ENCODE measurements around the gene EED.

EED gene

DNA sequence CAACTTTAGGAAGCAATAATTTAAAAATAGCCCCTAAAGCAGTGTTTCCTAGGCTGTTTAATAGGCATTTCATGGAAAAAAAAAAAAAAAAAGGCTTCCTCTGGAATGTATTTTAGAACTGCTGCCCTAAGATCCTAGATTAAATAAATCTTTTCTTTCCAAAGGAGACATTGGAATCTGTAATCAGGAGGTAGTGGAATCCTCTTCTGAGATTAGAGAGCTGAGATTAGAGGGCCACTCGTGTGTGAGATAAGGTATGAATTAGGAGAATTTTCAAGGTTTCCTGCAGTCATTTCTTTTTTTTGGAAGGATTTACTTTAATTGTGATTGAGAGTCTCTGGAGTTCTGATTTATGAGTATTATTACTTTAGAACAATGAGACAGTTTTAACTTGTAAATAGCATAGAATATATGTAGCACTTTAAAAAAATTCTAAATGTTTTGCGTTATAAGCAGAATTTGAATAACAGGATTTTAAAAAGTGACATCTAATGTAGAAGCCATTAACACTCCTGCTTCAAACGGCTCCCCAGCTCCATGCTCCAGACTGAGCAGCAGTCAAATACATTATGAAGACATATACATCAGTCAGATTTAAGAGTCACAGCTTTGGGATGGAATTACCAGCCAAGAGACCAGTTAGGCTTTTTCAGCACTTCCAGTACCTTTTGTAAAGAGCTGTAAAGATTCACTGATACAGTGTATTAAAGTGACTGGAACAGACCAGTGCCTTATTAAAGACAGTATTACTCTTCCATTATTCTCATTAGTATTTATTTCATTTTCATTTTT is 5.0 kb downstream of the EED start:
- no peaks in the 10 kb centered on the region; the same call in none of the 2 replicates for H3K4me1 ChIP-seq
- H3K27me3 ChIP-seq: no peaks in the 10 kb centered on the region
- no peaks in the 10 kb centered on the region for H3K9me3 ChIP-seq
- TF ChIP-seq, protein P1, sequence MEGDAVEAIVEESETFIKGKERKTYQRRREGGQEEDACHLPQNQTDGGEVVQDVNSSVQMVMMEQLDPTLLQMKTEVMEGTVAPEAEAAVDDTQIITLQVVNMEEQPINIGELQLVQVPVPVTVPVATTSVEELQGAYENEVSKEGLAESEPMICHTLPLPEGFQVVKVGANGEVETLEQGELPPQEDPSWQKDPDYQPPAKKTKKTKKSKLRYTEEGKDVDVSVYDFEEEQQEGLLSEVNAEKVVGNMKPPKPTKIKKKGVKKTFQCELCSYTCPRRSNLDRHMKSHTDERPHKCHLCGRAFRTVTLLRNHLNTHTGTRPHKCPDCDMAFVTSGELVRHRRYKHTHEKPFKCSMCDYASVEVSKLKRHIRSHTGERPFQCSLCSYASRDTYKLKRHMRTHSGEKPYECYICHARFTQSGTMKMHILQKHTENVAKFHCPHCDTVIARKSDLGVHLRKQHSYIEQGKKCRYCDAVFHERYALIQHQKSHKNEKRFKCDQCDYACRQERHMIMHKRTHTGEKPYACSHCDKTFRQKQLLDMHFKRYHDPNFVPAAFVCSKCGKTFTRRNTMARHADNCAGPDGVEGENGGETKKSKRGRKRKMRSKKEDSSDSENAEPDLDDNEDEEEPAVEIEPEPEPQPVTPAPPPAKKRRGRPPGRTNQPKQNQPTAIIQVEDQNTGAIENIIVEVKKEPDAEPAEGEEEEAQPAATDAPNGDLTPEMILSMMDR (IDR thresholded peaks at IDR 0.05; ENCODE audit: low read depth, low read length): no peak
- peaks cover 4% of the 10 kb centered on the region for H3K36me3 ChIP-seq
- H3K4me3 ChIP-seq (ENCODE audit: low read depth, low read length): no peak overlapping the region
- no peak for DNase-seq

DNA sequence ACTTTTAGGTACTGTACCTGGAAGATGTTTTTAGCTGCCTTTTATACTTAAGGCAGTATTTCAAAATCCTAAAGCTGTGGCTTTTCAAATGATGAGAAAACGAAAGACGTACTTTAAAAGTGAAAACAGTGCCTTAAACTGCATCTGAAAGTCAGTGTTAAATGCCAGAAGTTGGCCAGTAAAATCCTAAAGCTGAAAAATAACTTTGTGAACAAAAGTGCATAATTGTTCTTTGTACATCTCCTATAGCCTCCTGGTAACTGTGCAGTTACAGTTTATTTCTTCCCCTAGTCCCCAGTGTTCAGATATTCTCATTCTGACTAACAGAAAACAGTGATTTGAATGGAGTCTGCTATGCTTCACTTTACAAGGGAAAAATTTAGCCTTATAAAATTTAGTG is 6.8 kb downstream of the EED start:
- Histone ChIP-seq H3K27me3 (no peaks in the 10 kb centered on the region), H3K9me3 (no peaks in the 10 kb centered on the region), H3K4me3 (ENCODE audit: low read depth, low read length) (no peak overlapping the region), H3K36me3 (peaks cover 4% of the 10 kb centered on the region), H3K4me1 (no peaks in the 10 kb centered on the region; the same call in none of the 2 replicates)
- DNase-seq: no peak
- TF ChIP-seq, protein P1 (IDR thresholded peaks at IDR 0.05; ENCODE audit: low read depth, low read length): no peak

DNA sequence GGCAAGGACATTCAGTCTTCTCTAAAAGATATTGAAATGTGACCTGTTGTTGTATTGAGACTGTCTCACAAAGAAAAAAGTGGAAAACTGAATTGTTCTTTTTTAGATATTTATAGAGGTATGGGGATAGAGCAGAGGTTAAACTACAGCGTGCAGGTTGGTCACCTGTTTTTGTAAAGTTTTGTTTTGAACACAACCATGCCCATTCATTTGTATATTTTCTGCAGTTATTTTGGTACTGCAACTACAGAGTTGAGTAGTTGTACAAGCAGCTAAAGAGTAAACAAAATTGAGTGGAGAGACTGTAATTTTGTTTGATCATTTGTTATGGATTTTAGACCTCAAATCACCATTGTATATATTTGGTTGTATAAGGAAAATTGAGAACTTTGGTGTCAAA is 11.3 kb downstream of the EED start:
- H3K27me3 ChIP-seq: no peaks in the 10 kb centered on the region
- TF ChIP-seq, protein P1 (IDR thresholded peaks at IDR 0.05; ENCODE audit: low read depth, low read length): no peak
- no peaks in the 10 kb centered on the region for H3K4me1 ChIP-seq
- H3K4me3 ChIP-seq (ENCODE audit: low read depth, low read length): no peak overlapping the region
- H3K36me3 ChIP-seq: peaks cover 9% of the 10 kb centered on the region
- DNase-seq: no peak
- H3K9me3 ChIP-seq: no peaks in the 10 kb centered on the region

DNA sequence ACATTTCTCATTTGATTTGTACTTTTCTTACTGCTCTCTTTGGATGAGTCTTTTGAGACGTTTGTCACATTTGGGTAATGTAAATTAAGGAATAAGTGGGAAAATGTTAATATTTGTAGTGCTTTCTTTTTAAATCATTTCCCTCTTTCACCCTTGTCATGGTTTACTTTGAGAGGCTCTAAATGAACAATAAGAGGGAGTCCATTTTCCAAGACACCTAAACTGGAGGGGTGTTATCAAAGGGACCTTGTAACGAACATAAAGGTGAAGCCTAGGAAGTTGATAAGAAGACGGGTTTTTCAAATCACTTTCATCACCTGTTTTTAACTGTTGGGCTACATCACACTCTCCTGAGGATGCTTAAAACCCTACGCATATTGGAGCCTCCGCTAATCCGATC is 12.1 kb downstream of the EED start:
- Histone ChIP-seq H3K27me3 (no peaks in the 10 kb centered on the region), H3K36me3 (peaks cover 15% of the 10 kb centered on the region), H3K9me3 (no peaks in the 10 kb centered on the region), H3K4me3 (ENCODE audit: low read depth, low read length) (no peak overlapping the region), H3K4me1 (no peaks in the 10 kb centered on the region)
- DNase-seq: no peak
- TF ChIP-seq, protein P1 (IDR thresholded peaks at IDR 0.05; ENCODE audit: low read depth, low read length): no peak

DNA sequence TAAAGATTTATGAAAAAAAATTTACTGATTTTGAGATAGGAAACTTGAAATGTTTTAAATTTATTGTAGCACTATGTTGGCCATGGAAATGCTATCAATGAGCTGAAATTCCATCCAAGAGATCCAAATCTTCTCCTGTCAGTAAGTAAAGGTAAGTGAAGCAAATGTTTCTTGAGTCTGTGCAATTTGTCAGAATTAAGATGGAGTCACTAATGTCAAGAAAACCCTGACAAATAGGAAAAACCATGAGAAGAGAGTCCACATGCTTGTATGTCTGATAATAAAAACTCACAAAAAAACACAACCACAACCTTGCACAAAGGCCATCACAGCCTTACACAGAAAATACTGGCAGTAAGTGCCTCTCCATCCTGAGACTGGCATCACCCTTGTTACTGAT is 12.9 kb downstream of the EED start:
- no peak for DNase-seq
- Histone ChIP-seq H3K27me3 (no peaks in the 10 kb centered on the region), H3K36me3 (peaks cover 15% of the 10 kb centered on the region), H3K4me1 (no peaks in the 10 kb centered on the region), H3K9me3 (no peaks in the 10 kb centered on the region), H3K4me3 (ENCODE audit: low read depth, low read length) (no peak overlapping the region)
- TF ChIP-seq, protein P1 (IDR thresholded peaks at IDR 0.05; ENCODE audit: low read depth, low read length): no peak

DNA sequence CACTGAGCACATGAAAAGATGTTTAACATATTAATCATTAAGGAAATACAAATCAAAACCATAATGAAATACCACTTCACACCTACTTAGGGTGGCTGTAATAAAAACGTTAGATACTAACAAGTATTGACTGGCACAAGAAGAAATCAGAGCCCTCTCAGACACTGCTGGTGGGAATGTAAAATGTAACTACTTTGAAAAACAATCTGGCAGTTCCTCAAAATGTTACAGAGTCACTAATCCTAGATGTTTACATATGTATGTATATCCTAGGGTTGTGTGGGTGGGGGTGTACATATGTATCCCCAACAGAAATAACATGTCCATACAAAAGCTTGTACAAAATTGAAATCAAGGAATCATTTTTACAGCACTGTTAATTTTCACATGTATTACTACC is 15.2 kb downstream of the EED start:
- peaks cover 20% of the 10 kb centered on the region for H3K36me3 ChIP-seq

More for the DNA sequence above, 15.2 kb downstream of the EED start:
- no peaks in the 10 kb centered on the region for H3K4me1 ChIP-seq
- H3K9me3 ChIP-seq: no peaks in the 10 kb centered on the region
- DNase-seq: no peak
- TF ChIP-seq, protein P1 (IDR thresholded peaks at IDR 0.05; ENCODE audit: low read depth, low read length): no peak
- H3K4me3 ChIP-seq (ENCODE audit: low read depth, low read length): no peak overlapping the region
- no peaks in the 10 kb centered on the region for H3K27me3 ChIP-seq

Data from BE2C (cell line).